GM21515 (cell line): ENCODE data around the gene DNMT3A.

ENCODE experiments used
- ATAC-seq: cut with Tn5 transposase; IDR thresholded peaks from one replicate; pipeline ENCODE4 v1.9.1; 2021; ENCODE audit not compliant: unreplicated experiment

DNMT3A gene

GRCh38 chr2:25341753-25342371 lies at the start of gene DNMT3A:
Gene DNMT3A (minus strand): TSS chr2:25341925. CDS start chr2:25313984, 27,941 bp downstream.
- peak; percentile 31 for ATAC-seq

GRCh38 chr2:25389161-25389560 lies 47.4 kb upstream of the DNMT3A start:
- no peak for ATAC-seq

- no peak for ATAC-seq
Observed at GRCh38 chr2:25388491-25388890, 46.8 kb upstream of the DNMT3A start.

- no peak for ATAC-seq
Observed at GRCh38 chr2:25387876-25388449, 46.2 kb upstream of the DNMT3A start.

GRCh38 chr2:25386971-25387875 lies 45.5 kb upstream of the DNMT3A start:
- ATAC-seq: no peak

- ATAC-seq: no peak
Observed at GRCh38 chr2:25385910-25386309, 44.2 kb upstream of the DNMT3A start.

GRCh38 chr2:25383806-25384205 lies 42.1 kb upstream of the DNMT3A start:
- no peak for ATAC-seq

- no peak for ATAC-seq
Observed at GRCh38 chr2:25381502-25381901, 39.8 kb upstream of the DNMT3A start.

- no peak for ATAC-seq
Observed at GRCh38 chr2:25380586-25381375, 39.1 kb upstream of the DNMT3A start.

- no peak for ATAC-seq
Observed at GRCh38 chr2:25380023-25380422, 38.3 kb upstream of the DNMT3A start.

- no peak for ATAC-seq
Observed at GRCh38 chr2:25379535-25379934, 37.8 kb upstream of the DNMT3A start.

GRCh38 chr2:25378731-25379490 lies 37.2 kb upstream of the DNMT3A start:
- ATAC-seq: no peak

- no peak for ATAC-seq
Observed at GRCh38 chr2:25377822-25378421, 36.2 kb upstream of the DNMT3A start.

- peak; percentile 86 for ATAC-seq
Observed at GRCh38 chr2:25376750-25377621, 35.3 kb upstream of the DNMT3A start.

GRCh38 chr2:25375989-25376545 lies 34.3 kb upstream of the DNMT3A start:
- ATAC-seq: no peak

- no peak for ATAC-seq
Observed at GRCh38 chr2:25375371-25375988, 33.8 kb upstream of the DNMT3A start.

- ATAC-seq: no peak
Observed at GRCh38 chr2:25374827-25375226, 33.1 kb upstream of the DNMT3A start.

GRCh38 chr2:25374411-25374810 lies 32.7 kb upstream of the DNMT3A start:
- ATAC-seq: no peak
